ENCODE measurements around the gene LMF1.

The LMF1 gene

DNA sequence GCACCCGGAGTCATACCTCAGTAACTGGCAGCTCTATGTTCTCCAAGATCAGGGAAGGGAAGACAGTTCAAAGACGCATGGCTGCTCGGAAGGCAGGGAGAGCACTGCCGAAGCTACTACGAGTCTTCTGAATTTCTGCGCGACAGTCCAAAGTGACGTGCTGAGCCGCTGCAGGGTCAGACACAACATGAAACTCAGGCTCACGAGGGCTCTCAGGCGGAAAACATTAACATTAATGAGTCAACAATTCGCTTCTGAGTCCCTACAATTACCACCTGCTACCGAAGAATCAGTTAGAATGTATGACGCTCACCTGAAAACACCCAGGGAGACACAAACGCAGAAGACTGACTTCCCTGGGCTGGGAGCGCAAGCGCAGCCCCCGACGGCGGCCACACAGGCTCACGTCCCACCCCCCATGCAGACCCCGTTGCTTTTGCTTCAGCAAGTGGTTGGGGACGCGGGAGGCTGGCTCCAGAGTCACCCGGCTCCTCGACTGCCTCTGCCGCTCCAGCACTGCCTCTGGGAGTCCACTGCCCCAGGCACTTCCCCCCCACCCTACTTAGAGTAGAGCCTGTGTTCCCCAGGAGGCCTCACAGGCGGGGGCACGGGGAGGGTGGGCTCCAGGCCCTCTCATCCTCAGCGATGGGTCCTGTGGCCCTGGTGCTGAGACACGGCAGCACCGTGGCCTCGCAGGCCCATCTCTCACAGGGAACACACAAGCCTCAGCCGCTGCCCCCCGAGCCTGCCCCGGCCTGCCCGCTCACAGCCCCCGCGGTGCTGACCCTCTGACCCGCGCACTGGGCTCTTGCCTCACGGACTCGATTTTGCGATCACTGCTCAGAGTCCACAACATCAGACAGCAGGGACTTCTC is 38.9 kb downstream of the LMF1 start:
- in situ Hi-C loops (cut with HindIII; ENCODE audit: low sequenced_read_pairs): no loop called here

DNA sequence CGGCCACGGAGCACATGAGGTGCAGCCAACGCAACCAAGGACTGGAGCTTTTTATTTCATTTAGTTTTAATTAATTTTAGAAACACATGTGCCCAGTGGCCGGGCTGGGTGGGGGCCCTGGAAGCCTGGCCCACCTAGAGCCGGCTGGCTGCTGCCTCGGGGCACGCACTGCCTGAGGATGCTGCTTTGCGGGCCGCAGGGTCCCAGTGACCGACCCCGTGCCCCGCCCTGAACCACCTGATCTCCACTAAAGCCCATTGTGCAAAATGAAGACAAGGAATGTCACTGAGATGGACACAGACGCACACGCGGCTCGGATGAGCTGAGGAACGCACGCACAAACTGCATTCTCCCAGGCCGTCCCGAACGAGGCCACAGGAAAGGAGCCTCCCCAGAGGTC is 39.6 kb downstream of the LMF1 start:
- no peak overlapping the region for H3K4me3 ChIP-seq (ENCODE audit: low read depth, low read length)
- in situ Hi-C loops (cut with HindIII; ENCODE audit: low sequenced_read_pairs): no loop called here
- TF ChIP-seq, protein P1, sequence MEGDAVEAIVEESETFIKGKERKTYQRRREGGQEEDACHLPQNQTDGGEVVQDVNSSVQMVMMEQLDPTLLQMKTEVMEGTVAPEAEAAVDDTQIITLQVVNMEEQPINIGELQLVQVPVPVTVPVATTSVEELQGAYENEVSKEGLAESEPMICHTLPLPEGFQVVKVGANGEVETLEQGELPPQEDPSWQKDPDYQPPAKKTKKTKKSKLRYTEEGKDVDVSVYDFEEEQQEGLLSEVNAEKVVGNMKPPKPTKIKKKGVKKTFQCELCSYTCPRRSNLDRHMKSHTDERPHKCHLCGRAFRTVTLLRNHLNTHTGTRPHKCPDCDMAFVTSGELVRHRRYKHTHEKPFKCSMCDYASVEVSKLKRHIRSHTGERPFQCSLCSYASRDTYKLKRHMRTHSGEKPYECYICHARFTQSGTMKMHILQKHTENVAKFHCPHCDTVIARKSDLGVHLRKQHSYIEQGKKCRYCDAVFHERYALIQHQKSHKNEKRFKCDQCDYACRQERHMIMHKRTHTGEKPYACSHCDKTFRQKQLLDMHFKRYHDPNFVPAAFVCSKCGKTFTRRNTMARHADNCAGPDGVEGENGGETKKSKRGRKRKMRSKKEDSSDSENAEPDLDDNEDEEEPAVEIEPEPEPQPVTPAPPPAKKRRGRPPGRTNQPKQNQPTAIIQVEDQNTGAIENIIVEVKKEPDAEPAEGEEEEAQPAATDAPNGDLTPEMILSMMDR (IDR thresholded peaks at IDR 0.05; ENCODE audit: low read depth, low read length): no peak
- DNase-seq (ENCODE audit: low read depth, low spot score): no peak

More for the DNA sequence above, 38.9 kb downstream of the LMF1 start:
- no peak overlapping the region for H3K4me3 ChIP-seq (ENCODE audit: low read depth, low read length)
- no peak for DNase-seq (ENCODE audit: low read depth, low spot score)
- TF ChIP-seq, protein P1 (IDR thresholded peaks at IDR 0.05; ENCODE audit: low read depth, low read length): no peak

DNA sequence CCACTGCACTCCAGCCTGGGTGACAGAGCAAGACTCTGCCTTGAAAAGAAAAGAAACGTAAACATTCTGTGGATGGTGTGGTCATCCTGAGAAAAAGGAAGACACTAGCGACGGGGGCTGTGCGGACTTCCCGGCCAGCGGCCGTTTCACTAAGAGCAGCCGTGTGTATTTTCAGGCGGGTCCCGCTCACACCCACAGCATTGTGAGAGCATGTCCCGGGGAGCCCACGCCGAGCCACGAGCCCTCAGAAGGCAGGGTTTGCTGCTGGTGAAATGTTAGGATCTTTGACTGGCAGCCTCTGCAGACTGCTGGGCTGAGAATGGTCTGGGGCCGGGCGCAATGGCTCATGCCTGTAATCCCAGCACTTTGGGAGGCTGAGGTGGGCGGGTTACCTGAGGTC is 40.3 kb downstream of the LMF1 start:
- no peak for DNase-seq (ENCODE audit: low read depth, low spot score)
- TF ChIP-seq, protein P1 (IDR thresholded peaks at IDR 0.05; ENCODE audit: low read depth, low read length): no peak
- no peak overlapping the region for H3K4me3 ChIP-seq (ENCODE audit: low read depth, low read length)
- in situ Hi-C loops (cut with HindIII; ENCODE audit: low sequenced_read_pairs): no loop called here

DNA sequence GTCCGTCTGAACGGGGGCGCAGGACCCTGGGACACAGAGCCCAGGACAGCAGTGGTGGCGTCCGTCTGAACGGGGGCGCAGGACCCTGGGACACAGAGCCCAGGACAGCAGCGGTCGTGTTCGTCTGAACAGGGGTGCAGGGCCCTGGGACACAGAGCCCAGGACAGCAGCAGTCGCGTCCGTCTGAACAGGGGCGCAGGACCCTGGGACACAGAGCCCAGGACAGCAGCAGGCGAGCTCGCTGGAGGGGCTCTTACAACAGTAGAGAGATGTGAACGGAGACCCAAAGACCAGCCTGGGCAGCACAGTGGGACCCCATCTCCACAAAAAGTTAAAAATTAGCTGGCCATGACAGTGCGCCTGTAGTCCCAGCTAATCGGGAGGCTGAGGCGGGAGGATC is 40.7 kb downstream of the LMF1 start:
- H3K4me3 ChIP-seq (ENCODE audit: low read depth, low read length): no peak overlapping the region
- TF ChIP-seq, protein P1 (IDR thresholded peaks at IDR 0.05; ENCODE audit: low read depth, low read length): no peak
- no peak for DNase-seq (ENCODE audit: low read depth, low spot score)
- in situ Hi-C loops (cut with HindIII; ENCODE audit: low sequenced_read_pairs): no loop called here

DNA sequence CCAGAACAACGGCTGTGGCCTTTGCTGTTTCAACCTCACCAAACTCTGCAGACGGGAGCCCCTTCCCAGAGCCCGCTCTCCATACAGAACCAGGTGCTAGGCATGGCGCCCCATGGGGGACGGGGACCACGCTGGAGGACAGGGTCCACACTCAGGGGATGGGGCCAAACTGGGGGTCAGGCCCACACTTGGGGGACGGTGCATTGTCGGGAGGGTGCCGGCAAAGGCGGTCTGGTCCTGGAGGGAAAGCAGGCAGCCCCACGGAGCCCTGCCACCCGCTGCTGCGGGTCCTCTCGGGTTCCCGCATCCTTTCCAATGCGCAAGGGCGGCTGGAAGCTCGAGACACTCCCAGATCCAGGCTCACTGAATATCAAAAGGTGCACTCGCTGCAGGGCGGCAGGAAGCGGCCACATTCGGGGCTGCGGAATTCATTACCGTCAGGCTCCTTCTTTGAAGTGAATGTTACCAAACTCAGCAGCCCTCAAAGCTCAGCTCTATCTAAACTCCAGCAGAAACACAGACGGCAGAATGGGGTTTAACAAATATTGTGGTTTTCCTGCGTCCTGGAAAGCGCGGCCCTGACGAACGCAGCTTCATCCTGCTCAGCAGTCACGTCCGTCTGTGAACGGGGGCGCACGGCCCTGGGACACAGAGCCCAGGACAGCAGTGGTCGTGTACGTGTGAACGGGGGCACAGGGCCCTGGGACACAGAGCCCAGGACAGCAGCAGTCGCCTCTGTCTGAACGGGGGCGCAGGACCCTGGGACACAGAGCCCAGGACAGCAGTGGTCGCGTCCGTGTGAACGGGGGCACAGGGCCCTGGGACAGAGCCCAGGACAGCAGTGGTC is 41.3 kb downstream of the LMF1 start:
- H3K4me3 ChIP-seq (ENCODE audit: low read depth, low read length): no peak overlapping the region
- TF ChIP-seq, protein P1 (IDR thresholded peaks at IDR 0.05; ENCODE audit: low read depth, low read length): no peak
- DNase-seq (ENCODE audit: low read depth, low spot score): no peak
- in situ Hi-C loops (cut with HindIII; ENCODE audit: low sequenced_read_pairs): no loop called here

DNA sequence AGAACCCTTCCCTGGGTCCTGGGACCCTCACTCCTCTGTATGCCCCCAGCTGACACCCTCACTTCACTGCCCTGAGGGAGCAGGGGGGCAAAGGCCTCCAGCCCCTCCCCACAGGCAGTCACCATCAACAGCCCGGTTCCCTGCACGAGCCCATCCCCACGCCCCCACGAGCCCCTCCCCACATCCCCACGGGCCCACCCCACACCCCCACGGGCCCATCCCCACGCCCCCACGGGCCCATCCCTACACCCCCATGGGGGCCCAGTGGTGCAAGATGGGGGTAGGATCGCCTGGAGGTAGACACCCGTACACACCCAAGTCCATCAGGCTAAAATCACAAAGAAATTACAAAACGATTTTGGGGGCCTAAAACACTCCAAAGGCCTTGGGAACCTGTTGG is 42.3 kb downstream of the LMF1 start:
- TF ChIP-seq, protein P1 (IDR thresholded peaks at IDR 0.05; ENCODE audit: low read depth, low read length): no peak
- in situ Hi-C loops (cut with HindIII; ENCODE audit: low sequenced_read_pairs): no loop called here
- H3K4me3 ChIP-seq (ENCODE audit: low read depth, low read length): no peak overlapping the region
- DNase-seq (ENCODE audit: low read depth, low spot score): no peak

All from astrocyte of the spinal cord (primary cell).